Mesendoderm (in vitro differentiated cells): ENCODE data around the gene GAL3ST2.
"Not testable (repeated sequence)": the region's sequence is repeated elsewhere in the genome, so short reads cannot be mapped to it uniquely, and the experiment has no call there.

Source experiments
- DNase-seq: peaks from one replicate; pipeline ENCODE4 v3.0.0; 2013
- H2AK5ac ChIP-seq: 2 replicates; pipeline ENCODE4 v1.6.1; 2013; ENCODE audit warnings: low read length, inconsistent platforms
- H2BK120ac ChIP-seq: 2 replicates; pipeline ENCODE4 v1.6.1; 2013; ENCODE audit warnings: low read depth, mild to moderate bottlenecking, low read length, moderate library complexity, mixed read lengths
- H2BK15ac ChIP-seq: replicated peaks from 2 replicates; pipeline ENCODE4 v1.6.1; 2013; ENCODE audit warnings: low read depth, mild to moderate bottlenecking, moderate library complexity
- H2BK5ac ChIP-seq: 2 replicates; pipeline ENCODE4 v1.6.1; 2013; ENCODE audit warnings: low read length, inconsistent platforms
- H3K18ac ChIP-seq: 2 replicates; pipeline ENCODE4 v1.6.1; 2013; ENCODE audit warnings: mild to moderate bottlenecking, low read length, mixed read lengths
- H3K23ac ChIP-seq: one replicate; pipeline ENCODE4 v1.6.1; 2013; ENCODE audit warnings: low read length
- H3K27ac ChIP-seq: 2 replicates; pipeline ENCODE4 v1.5.1; 2013; ENCODE audit warnings: low read depth, mild to moderate bottlenecking, inconsistent platforms, low read length, moderate library complexity
- H3K27me3 ChIP-seq: 2 replicates; pipeline ENCODE4 v1.6.1; 2013; ENCODE audit warnings: low read length, control low read depth, mild to moderate bottlenecking, inconsistent platforms; ENCODE audit not compliant: insufficient read depth, poor library complexity
- H3K36me3 ChIP-seq: 2 replicates; pipeline ENCODE4 v1.6.1; 2013; ENCODE audit warnings: low read length, inconsistent platforms; ENCODE audit not compliant: control insufficient read depth, insufficient read depth
- H3K4ac ChIP-seq: one replicate; pipeline ENCODE4 v1.6.1; 2013; ENCODE audit warnings: low read depth, mild to moderate bottlenecking, low read length, moderate library complexity
- H3K4me1 ChIP-seq: 2 replicates; pipeline ENCODE4 v1.6.1; 2013; ENCODE audit warnings: low read depth, low read length, inconsistent platforms; ENCODE audit not compliant: control insufficient read depth
- H3K4me2 ChIP-seq: 2 replicates; pipeline ENCODE4 v1.6.1; 2013; ENCODE audit warnings: low read length
- H3K4me3 ChIP-seq: 2 replicates; pipeline ENCODE4 v1.5.1; 2013; ENCODE audit warnings: mild to moderate bottlenecking, low read length
- H3K56ac ChIP-seq: one replicate; pipeline ENCODE4 v1.6.1; 2013; ENCODE audit warnings: low read length
- H3K79me1 ChIP-seq: 2 replicates; pipeline ENCODE4 v1.6.1; 2013; ENCODE audit warnings: low read length, inconsistent platforms
- H3K79me2 ChIP-seq: 2 replicates; pipeline ENCODE4 v1.6.1; 2013; ENCODE audit warnings: mild to moderate bottlenecking, low read length; ENCODE audit not compliant: control insufficient read depth, insufficient read depth
- H3K9ac ChIP-seq: 2 replicates; pipeline ENCODE4 v1.6.1; 2013; ENCODE audit warnings: low read length, inconsistent platforms
- H4K5ac ChIP-seq: one replicate; pipeline ENCODE4 v1.6.1; 2013; ENCODE audit warnings: low read length
- H4K8ac ChIP-seq: one replicate; pipeline ENCODE4 v1.6.1; 2013; ENCODE audit warnings: low read depth, mild to moderate bottlenecking, control low read depth, low read length, moderate library complexity
- WGBS: extraction: QIAGEN DNeasy Blood & Tissue Kit; methylation state at CpG from one replicate; pipeline ENCODE4 v1.1.7; 2013; ENCODE audit warnings: low lambda C conversion rate, missing lambda C conversion rate; ENCODE audit not compliant: insufficient coverage; ENCODE audit errors: extremely low coverage; 5-methylcytosine and 5-hydroxymethylcytosine counted together

GAL3ST2 gene

GRCh38 chr2:241798631-241799521 is 22.3 kb downstream of the GAL3ST2 start:
- H3K4me2 ChIP-seq = no peak overlapping the region
- no peaks in the 10 kb centered on the region for H3K79me2 ChIP-seq
- no peak overlapping the region for H3K9ac ChIP-seq
- no peak overlapping the region for H2BK15ac ChIP-seq
- H4K8ac ChIP-seq = no peak overlapping the region
- H3K56ac ChIP-seq = no peak overlapping the region
- H4K5ac ChIP-seq = no peak overlapping the region
- no peaks in the 10 kb centered on the region for H3K4me1 ChIP-seq
- WGBS = no CpG with 5 or more reads among the region's 21 CpGs
- no peak overlapping the region for H2BK120ac ChIP-seq
- H2BK5ac ChIP-seq = no peak overlapping the region
- no peak overlapping the region for H3K18ac ChIP-seq
- H3K36me3 ChIP-seq = no peaks in the 10 kb centered on the region
- H3K27ac ChIP-seq = no peak overlapping the region
- H3K27me3 ChIP-seq = no peaks in the 10 kb centered on the region
- no peaks in the 10 kb centered on the region for H3K79me1 ChIP-seq
- H3K4ac ChIP-seq = no peak overlapping the region
- no peak overlapping the region for H2AK5ac ChIP-seq
- DNase-seq = no peak
- no peak overlapping the region for H3K23ac ChIP-seq
- H3K4me3 ChIP-seq = no peak overlapping the region

- no peak overlapping the region for H2BK15ac ChIP-seq
- H3K4me3 ChIP-seq = no peak overlapping the region
- no CpG with 5 or more reads among the region's 10 CpGs for WGBS
- no peak overlapping the region for H2BK120ac ChIP-seq
- H4K8ac ChIP-seq = no peak overlapping the region
- H3K9ac ChIP-seq = no peak overlapping the region
- no peaks in the 10 kb centered on the region for H3K36me3 ChIP-seq
- no peaks in the 10 kb centered on the region for H3K27me3 ChIP-seq
- H2AK5ac ChIP-seq = no peak overlapping the region
- no peak for DNase-seq
- no peak overlapping the region for H3K56ac ChIP-seq
- no peak overlapping the region for H2BK5ac ChIP-seq
- H3K18ac ChIP-seq = no peak overlapping the region
- H3K23ac ChIP-seq = no peak overlapping the region
- H3K79me2 ChIP-seq = no peaks in the 10 kb centered on the region
- H3K79me1 ChIP-seq = no peaks in the 10 kb centered on the region
- no peak overlapping the region for H4K5ac ChIP-seq
- no peaks in the 10 kb centered on the region for H3K4me1 ChIP-seq
- no peak overlapping the region for H3K4ac ChIP-seq
- H3K4me2 ChIP-seq = no peak overlapping the region
- H3K27ac ChIP-seq = no peak overlapping the region
Measured at GRCh38 chr2:241799522-241800197, 23.0 kb downstream of the GAL3ST2 start.

GRCh38 chr2:241800198-241800903 is 23.7 kb downstream of the GAL3ST2 start:
- not testable (repeated sequence) for H4K8ac ChIP-seq, H2BK15ac ChIP-seq, H3K27ac ChIP-seq, H3K23ac ChIP-seq, H3K79me1 ChIP-seq, H3K27me3 ChIP-seq, H3K4me3 ChIP-seq, H3K56ac ChIP-seq, H2AK5ac ChIP-seq, H2BK120ac ChIP-seq, H3K4me2 ChIP-seq, H3K36me3 ChIP-seq, H3K4ac ChIP-seq, H2BK5ac ChIP-seq, H3K18ac ChIP-seq, H3K79me2 ChIP-seq, H4K5ac ChIP-seq, H3K4me1 ChIP-seq, DNase-seq, H3K9ac ChIP-seq
- no CpG with 5 or more reads among the region's 35 CpGs for WGBS

DNA sequence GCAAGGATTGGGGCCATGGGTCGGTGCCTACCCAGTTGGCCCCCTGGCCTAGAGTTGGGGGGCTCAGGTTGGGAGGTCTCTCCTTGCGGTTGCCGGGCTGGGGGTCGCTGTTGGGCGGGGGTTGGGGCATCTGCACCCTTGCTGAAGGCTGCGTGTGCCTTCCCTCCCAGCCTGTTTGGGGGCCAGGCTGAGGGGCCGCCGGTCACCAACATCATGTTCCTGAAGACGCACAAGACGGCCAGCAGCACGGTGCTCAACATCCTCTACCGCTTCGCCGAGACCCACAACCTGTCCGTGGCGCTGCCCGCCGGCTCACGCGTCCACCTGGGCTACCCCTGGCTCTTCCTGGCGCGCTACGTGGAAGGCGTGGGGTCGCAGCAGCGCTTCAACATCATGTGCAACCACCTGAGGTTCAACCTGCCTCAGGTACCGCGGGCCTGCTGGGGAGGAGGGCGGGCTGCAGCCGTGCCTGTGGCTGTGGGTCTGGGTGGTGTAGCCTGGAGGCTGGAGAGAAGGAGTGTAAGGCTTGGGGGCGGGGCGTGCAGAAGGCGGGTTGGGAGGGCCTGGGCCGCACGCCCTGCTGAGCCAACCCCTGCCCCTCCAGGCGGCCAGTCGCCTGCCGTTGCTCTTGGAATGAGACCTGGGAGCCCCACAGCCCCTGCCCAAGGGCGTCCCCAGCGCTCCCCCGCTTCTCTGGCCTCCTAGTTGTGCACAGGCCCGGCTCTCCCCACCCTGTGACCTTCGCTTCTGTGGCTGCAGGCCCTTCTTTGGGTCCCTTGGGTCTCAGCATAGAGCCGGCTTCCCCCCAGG is 25.2 kb downstream of the GAL3ST2 start:
- H3K27ac ChIP-seq = no peak overlapping the region
- peak overlapping the region; percentile 2 for H2AK5ac ChIP-seq
- no peak overlapping the region for H3K4me2 ChIP-seq
- H3K18ac ChIP-seq = peak overlapping the region; percentile 15
- no peak overlapping the region for H4K8ac ChIP-seq
- no peak overlapping the region for H2BK15ac ChIP-seq
- H3K4me3 ChIP-seq = no peak overlapping the region
- no peak overlapping the region for H4K5ac ChIP-seq
- H3K4me1 ChIP-seq = peaks cover 3% of the 10 kb centered on the region
- H3K36me3 ChIP-seq = no peaks in the 10 kb centered on the region
- no peaks in the 10 kb centered on the region for H3K79me2 ChIP-seq
- no CpG with 5 or more reads among the region's 44 CpGs for WGBS
- no peak overlapping the region for H3K4ac ChIP-seq
- peak; percentile 40 for DNase-seq
- no peak overlapping the region for H2BK120ac ChIP-seq
- H2BK5ac ChIP-seq = no peak overlapping the region
- peak overlapping the region; percentile 67 for H3K56ac ChIP-seq
- no peaks in the 10 kb centered on the region for H3K27me3 ChIP-seq
- H3K23ac ChIP-seq = no peak overlapping the region
- no peak overlapping the region for H3K9ac ChIP-seq
- no peaks in the 10 kb centered on the region for H3K79me1 ChIP-seq

- H3K4me2 ChIP-seq = no peak overlapping the region
- H3K27ac ChIP-seq = no peak overlapping the region
- no peaks in the 10 kb centered on the region for H3K79me1 ChIP-seq
- no peak overlapping the region for H2AK5ac ChIP-seq
- no peak overlapping the region for H3K23ac ChIP-seq
- H3K36me3 ChIP-seq = no peaks in the 10 kb centered on the region
- no peak overlapping the region for H2BK15ac ChIP-seq
- H3K18ac ChIP-seq = peak overlapping the region; percentile 15
- H2BK120ac ChIP-seq = no peak overlapping the region
- no peak overlapping the region for H2BK5ac ChIP-seq
- no peak for DNase-seq
- no peaks in the 10 kb centered on the region for H3K79me2 ChIP-seq
- H3K4ac ChIP-seq = no peak overlapping the region
- no peaks in the 10 kb centered on the region for H3K27me3 ChIP-seq
- H4K5ac ChIP-seq = no peak overlapping the region
- no CpG with 5 or more reads among the region's 32 CpGs for WGBS
- peaks cover 3% of the 10 kb centered on the region for H3K4me1 ChIP-seq
- no peak overlapping the region for H4K8ac ChIP-seq
- H3K4me3 ChIP-seq = no peak overlapping the region
- peak overlapping the region; percentile 67 for H3K56ac ChIP-seq
- no peak overlapping the region for H3K9ac ChIP-seq
Measured at GRCh38 chr2:241802421-241803318, 26.0 kb downstream of the GAL3ST2 start.
